ENCODE measurements around the gene SCAND1.

- TF ChIP-seq, protein P1, sequence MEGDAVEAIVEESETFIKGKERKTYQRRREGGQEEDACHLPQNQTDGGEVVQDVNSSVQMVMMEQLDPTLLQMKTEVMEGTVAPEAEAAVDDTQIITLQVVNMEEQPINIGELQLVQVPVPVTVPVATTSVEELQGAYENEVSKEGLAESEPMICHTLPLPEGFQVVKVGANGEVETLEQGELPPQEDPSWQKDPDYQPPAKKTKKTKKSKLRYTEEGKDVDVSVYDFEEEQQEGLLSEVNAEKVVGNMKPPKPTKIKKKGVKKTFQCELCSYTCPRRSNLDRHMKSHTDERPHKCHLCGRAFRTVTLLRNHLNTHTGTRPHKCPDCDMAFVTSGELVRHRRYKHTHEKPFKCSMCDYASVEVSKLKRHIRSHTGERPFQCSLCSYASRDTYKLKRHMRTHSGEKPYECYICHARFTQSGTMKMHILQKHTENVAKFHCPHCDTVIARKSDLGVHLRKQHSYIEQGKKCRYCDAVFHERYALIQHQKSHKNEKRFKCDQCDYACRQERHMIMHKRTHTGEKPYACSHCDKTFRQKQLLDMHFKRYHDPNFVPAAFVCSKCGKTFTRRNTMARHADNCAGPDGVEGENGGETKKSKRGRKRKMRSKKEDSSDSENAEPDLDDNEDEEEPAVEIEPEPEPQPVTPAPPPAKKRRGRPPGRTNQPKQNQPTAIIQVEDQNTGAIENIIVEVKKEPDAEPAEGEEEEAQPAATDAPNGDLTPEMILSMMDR (IDR thresholded peaks at IDR 0.05; ENCODE audit: insufficient read depth, low read length): peak; percentile 95
- TF ChIP-seq POLR2AphosphoS5 (IDR thresholded peaks at IDR 0.05; ENCODE audit: low read depth) (peak; percentile 82), GABPA (IDR thresholded peaks at IDR 0.05; ENCODE audit: low read depth) (peak; percentile 99), SPI1 (IDR thresholded peaks at IDR 0.05; ENCODE audit: borderline replicate concordance, low read depth) (no peak; the same call in 1 of the 2 replicates)
Observed at GRCh38 chr20:35954200-35954906, at the start of gene SCAND1.
